Stimulated activated CD4-positive, alpha-beta T cell treated with anti-CD3 and anti-CD28 coated beads, TNF-alpha, amount 100 ng/mL, for 24 hours (primary cell): ENCODE data around the gene ADGRG6.

ENCODE experiments used
- DNase-seq, 3 experiments: peaks; one replicate each; pipeline ENCODE4 v3.0.0-alpha.2; 2020; ENCODE audit warnings: low read depth in 3 of 3

ADGRG6 gene

GRCh38 chr6:142322066-142322465 is 20.3 kb downstream of the ADGRG6 start:
- DNase-seq = no peak

DNA sequence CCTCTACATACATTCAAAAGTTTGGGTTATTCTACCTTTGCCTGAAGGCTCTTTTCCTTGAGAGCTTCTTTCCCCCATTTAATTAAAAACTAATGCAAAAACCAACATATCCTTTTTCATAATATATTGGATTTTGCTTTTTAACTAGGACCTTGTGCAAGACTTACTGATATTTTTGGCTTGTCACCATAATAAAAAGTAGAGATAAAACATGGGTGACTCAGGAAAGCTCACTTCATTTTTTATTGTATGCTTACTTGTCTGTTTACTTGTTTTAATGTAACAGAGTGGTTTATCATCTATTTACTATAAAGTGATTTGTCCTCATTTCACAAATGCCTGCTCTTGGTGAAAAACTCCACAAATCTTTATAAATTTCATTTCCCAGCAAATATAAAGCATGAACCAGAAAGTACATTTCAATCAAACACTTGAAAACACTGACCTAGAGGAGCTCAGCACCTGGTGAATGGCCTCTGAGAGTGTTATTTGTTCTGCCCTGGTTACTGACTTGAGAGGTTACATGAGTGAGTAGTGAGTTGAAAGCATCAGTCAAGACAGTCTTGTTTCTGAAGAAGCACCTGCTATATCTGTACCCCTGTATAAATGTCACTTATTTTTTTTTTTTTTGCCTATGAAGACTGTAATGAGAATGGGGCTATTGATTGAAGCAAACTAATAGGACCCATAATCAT is 20.8 kb downstream of the ADGRG6 start:
- no peak for DNase-seq

DNA sequence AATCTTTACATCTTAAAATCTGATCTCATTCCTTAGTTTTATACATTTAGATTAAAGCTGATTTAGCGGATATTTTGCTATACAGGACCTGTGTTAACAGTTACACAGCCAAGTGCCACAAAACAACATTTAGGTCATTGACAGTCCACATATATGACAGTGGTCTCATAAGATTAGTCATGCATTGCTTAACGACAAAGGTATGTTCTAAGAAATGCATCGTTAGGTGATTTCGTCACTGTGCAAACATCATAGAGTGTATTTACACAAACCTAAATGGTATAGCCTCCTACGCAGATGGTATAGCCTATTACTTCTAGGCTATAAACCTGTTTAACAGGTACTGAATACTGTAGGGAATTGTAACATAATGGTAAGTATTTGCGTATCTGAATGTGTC is 21.6 kb downstream of the ADGRG6 start:
- no peak for DNase-seq

- no peak for DNase-seq
Observed at GRCh38 chr6:142324111-142324510, 22.3 kb downstream of the ADGRG6 start.

- DNase-seq = no peak
Observed at GRCh38 chr6:142325111-142325510, 23.3 kb downstream of the ADGRG6 start.

DNA sequence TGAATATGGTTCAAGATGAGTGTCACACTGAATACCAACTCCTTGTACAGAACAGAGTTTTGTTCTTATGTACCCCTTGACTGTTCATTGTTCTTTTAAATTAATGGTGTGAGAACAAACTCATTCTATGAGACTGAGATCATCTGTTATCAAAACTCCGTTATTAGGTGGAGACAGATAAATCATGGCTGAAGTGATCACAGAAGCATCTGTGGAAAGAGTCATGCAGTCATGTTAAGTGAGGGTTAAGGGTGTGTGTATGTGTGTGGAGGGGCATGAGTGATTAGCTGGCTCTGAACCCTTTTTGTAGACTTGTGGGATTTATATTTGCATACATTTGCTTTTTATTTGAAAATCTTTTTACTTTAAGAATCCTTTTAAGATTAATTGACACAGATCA is 24.7 kb downstream of the ADGRG6 start:
- no peak for DNase-seq

GRCh38 chr6:142328070-142328469 is 26.3 kb downstream of the ADGRG6 start:
- no peak for DNase-seq

- no peak for DNase-seq
Observed at GRCh38 chr6:142329486-142330113, 27.8 kb downstream of the ADGRG6 start.

DNA sequence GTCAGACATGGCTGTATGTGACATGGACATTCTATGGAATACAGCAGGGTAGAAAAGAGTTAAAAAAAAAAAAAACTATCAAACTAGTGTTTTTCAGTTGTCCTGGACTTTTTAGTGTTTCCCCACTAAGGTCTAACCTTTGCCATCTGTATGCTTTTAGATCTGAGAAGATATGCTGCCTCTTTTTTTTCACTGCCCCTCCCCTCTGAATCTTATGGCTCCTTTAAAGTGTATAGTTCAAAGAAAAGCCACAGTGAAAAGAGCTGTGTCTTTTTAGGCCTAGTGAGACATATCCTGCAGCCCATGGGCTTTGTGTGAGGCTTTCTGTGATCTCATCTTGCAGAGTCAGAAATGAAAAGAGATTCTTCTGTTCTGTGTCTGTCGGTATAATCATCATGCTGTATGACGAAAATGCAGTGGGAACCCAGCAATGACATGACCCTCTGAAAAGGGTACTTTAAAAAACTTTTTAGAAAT is 29.3 kb downstream of the ADGRG6 start:
- no peak for DNase-seq

GRCh38 chr6:142331601-142332000 is 29.8 kb downstream of the ADGRG6 start:
- no peak for DNase-seq

DNA sequence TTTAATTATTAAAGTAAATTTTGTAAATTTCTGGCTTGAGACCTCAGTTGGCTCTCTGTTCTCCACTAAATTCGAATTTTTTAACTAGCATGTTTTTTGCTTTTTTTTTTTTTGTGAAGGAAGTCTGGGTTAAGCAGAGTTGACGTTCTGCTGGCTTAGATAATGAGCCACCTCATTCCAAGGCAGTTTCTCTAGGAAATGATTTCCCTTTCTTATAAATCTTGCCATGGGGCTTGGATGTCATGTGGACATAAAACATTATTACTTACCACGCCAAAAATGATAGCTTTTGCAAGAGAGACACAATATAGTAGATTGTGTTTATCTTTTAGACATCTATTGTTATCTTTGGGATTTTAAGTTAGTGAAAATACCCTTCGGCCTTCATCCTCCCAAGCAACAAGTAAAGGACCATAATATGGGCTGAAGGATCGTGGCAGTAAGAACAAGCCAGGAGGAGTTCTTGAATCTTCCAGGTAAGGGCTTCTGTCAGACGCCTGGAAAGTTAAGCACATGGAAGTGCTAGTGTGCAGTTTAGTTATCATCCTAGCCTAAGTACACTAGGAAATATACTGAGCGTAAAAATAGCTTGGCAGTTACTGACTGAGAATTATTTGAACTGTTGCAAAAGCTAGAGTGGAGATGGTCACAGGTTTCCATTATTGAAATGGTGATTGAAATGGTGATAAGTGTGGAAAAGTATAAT is 30.7 kb downstream of the ADGRG6 start:
- DNase-seq = no peak

DNA sequence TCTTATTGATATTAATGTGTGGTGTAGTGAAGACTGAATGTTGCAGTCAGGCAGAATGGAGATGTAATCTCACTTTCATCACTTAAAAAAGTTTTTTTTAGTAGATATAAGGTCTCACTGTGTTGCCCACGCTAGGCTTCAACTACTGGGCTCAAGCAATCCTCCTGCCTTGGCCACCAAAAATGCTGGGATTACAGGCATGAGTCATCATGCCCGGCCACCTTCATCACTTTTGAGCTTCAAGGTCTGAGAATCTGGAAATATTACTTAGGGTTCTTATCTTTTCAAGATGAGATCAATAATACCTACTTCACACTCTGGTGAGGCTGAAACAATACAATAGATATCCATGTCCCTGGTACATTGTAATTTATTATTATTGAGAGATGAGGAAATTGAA is 31.6 kb downstream of the ADGRG6 start:
- DNase-seq = no peak

DNA sequence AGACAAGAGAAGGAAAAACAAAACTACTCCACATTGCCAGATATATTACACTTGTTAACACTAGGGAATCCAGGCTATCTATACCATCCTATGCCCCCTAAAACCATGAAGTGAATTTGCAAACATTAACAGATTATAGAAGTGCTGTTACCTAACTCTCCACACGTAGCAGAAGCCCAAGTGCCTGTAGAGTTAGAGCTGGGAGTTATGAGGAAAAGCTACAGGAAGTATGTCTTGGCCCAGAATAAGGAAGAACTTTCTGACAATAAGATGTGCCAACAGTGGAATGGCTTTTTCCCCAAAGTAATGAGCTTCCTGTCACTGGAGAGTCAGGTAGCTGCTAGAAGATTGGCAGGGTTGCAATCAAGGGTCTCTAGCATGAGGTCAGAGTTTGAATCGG is 32.5 kb downstream of the ADGRG6 start:
- DNase-seq = no peak

- no peak for DNase-seq
Observed at GRCh38 chr6:142335415-142335814, 33.6 kb downstream of the ADGRG6 start.

- no peak for DNase-seq
Observed at GRCh38 chr6:142336183-142336582, 34.4 kb downstream of the ADGRG6 start.

- DNase-seq = no peak
Observed at GRCh38 chr6:142336787-142337186, 35.0 kb downstream of the ADGRG6 start.

DNA sequence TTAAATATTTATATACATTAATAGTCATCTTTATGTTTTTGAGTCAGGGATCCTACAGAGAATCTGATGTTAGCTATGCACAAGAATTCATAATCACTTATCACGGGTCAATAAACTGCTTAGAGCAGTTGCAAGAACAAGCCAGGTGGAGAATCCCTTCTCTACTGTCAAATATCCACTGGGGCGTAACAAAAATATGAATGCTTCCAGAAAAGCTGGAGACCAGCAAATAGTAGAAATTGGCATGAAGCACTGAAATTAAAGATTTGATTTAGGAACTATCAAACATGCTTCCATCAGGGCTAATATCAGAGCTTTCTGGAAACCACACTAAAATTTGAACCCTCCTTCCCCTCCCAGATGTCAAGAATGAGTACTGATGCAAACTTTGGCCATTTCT is 37.3 kb downstream of the ADGRG6 start:
- no peak for DNase-seq

- no peak for DNase-seq
Observed at GRCh38 chr6:142339968-142340658, 38.3 kb downstream of the ADGRG6 start.

DNA sequence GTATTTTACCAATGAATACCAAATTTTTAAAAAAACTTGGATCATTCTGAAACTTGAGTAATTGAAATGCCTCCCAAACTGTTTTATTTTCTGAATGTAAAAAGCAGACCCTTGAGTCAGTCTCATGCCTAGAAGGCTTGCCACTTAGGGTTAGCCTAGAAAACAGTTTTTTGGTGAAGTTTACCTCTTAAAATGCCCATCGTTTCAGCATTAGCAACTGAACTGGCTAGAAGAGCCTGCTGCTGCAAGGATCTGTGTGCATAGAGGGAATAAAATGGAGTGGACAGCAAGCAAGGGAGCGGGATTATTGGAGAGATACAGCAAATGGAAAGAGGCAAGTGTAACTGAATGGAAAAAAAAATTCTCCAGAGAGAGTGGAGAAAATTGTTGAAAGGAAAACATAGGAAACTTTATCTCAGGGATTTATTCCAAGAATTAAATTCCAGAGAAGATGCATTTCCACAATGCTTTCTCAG is 40.1 kb downstream of the ADGRG6 start:
- no peak for DNase-seq

- no peak for DNase-seq
Observed at GRCh38 chr6:142342986-142343385, 41.2 kb downstream of the ADGRG6 start.

- no peak for DNase-seq
Observed at GRCh38 chr6:142343938-142344337, 42.1 kb downstream of the ADGRG6 start.

- DNase-seq = no peak
Observed at GRCh38 chr6:142345261-142345660, 43.5 kb downstream of the ADGRG6 start.
